ENCODE results near the gene WDR77. TPM values are rescaled to one million over a fixed set of nuclear protein-coding genes. Genes with fewer than 3 reads are reported as not detected.

Gene WDR77
- total and polyA plus RNA-seq, 9 of the 15 experiments (the other 6 are each of a cell fraction or from before 2014, with no cell fraction given) = 20.6 to 160 (median 75.3) TPM

DNA sequence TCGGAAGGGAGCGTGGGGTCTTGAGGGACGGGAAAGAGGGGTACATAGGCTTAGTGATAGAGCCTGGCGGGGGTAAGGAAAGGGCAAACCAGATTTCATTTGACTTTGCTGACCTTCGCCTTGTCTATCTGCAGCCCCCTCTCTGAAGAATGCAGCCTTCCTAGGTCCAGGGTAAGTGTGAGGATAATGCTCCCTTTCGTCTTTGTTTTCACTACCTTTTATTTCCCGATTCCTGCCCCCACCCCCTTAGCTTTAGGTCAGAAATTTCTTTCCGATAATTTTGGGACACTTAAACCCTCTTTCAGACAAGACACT is 604 bp upstream of the WDR77 start (continued):
- TF ChIP-seq ESRRA (IDR thresholded peaks at IDR 0.05; ENCODE audit: borderline replicate concordance, low read depth) (0 out of 2 replicates have a peak, but pooled peaks have one; percentile 1), BCL6 (CRISPR knock-in tag; IDR thresholded peaks at IDR 0.05) (no peak), BCOR (IDR thresholded peaks at IDR 0.05) (0 out of 2 replicates have a peak, but pooled peaks have one; percentile 21), DPF2 (IDR thresholded peaks at IDR 0.05) (peak; percentile 22; the same call in 1 of the 2 replicates), ETV5 (CRISPR knock-in tag; IDR thresholded peaks at IDR 0.05; ENCODE audit: low read depth) (0 out of 2 replicates have a peak, but pooled peaks have one; percentile 82)
- TF ChIP-seq, protein P1, sequence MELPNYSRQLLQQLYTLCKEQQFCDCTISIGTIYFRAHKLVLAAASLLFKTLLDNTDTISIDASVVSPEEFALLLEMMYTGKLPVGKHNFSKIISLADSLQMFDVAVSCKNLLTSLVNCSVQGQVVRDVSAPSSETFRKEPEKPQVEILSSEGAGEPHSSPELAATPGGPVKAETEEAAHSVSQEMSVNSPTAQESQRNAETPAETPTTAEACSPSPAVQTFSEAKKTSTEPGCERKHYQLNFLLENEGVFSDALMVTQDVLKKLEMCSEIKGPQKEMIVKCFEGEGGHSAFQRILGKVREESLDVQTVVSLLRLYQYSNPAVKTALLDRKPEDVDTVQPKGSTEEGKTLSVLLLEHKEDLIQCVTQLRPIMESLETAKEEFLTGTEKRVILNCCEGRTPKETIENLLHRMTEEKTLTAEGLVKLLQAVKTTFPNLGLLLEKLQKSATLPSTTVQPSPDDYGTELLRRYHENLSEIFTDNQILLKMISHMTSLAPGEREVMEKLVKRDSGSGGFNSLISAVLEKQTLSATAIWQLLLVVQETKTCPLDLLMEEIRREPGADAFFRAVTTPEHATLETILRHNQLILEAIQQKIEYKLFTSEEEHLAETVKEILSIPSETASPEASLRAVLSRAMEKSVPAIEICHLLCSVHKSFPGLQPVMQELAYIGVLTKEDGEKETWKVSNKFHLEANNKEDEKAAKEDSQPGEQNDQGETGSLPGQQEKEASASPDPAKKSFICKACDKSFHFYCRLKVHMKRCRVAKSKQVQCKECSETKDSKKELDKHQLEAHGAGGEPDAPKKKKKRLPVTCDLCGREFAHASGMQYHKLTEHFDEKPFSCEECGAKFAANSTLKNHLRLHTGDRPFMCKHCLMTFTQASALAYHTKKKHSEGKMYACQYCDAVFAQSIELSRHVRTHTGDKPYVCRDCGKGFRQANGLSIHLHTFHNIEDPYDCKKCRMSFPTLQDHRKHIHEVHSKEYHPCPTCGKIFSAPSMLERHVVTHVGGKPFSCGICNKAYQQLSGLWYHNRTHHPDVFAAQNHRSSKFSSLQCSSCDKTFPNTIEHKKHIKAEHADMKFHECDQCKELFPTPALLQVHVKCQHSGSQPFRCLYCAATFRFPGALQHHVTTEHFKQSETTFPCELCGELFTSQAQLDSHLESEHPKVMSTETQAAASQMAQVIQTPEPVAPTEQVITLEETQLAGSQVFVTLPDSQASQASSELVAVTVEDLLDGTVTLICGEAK (IDR thresholded peaks at IDR 0.05) = 0 out of 2 replicates have a peak, but pooled peaks have one; percentile 51
- TF ChIP-seq, protein P1 (CRISPR knock-in tag; IDR thresholded peaks at IDR 0.05) = 0 out of 2 replicates have a peak, but pooled peaks have one; percentile 34
